Testis (tissue), 2 donors: ENCODE data around the gene TRMT61A.

Experiments
- CTCF ChIP-seq, 3 experiments: fragments of 450-650 bp in 2 of 3; fragments of 200-600 bp in 1 of 3; sonication (generic) in 1 of 3; IDR thresholded peaks; one replicate each; pipeline ENCODE4 v1.5.1; 2016 to 2019; ENCODE audit warnings: antibody characterized with exemption in 3 of 3, mild to moderate bottlenecking in 2 of 3, moderate library complexity in 1 of 3
- POLR2A ChIP-seq: fragments of 450-650 bp; IDR thresholded peaks from one replicate; pipeline ENCODE4 v1.6.1; 2017; ENCODE audit warnings: antibody characterized with exemption, mild to moderate bottlenecking, moderate library complexity

- no peak for TF ChIP-seq CTCF (IDR thresholded peaks at IDR 0.05)
- TF ChIP-seq POLR2A, result no peak
Measured at GRCh38 chr14:103488071-103488470, 40.9 kb upstream of the TRMT61A start.
